ENCODE results near the gene SYNGR3. TPM values are rescaled to one million over a fixed set of nuclear protein-coding genes. Genes with fewer than 3 reads are reported as not detected.

SYNGR3 gene
- total RNA-seq, 1 donor from 2014 or later: 2.1 TPM

DNA sequence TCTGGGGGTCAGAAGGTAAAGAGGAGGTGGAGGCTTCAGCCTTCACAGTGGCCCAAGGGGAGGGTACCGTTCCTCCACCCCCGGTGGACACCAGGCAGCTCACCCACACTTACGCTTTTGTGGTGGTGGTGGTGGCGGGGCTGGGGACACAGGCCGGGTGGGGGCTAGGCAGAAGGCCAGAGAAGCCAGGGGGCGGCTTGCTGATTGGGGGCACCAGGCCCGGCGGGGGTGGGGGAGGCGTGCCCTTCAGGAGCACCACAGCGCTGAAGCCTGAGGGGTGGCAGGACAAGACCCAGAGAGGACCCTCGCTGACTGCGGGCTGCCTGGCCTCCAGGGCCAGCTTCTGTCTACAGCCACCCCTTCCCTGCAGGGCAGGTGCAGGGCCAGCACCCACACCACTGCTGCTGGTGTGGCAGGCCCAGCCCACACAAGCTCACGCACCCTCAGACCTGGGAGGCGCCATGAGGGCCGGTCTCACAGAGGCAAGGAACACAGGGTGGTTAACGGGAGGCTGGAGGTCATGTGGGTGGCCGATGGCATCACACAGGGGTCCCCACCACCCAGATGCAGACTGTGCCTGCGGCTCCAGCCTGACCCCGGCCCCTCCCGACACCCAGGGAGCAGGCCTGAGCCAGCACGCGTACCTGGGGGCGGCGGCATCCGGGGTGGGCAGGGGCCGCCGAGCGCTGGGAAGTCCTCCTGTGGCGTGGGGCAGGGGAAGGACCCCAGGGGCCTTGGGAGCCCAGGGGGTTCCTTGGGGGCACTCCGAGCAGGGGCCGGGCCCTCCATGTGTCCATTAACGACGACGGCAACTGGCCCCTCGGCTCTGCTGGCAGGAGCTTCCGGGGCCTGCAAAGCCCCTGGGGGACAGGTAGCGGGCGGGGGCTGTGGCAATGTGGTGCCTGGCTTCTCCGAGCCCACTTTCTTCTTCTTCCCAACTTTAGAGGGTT is 9.4 kb downstream of the SYNGR3 start:
- H3K36me3 Mint-ChIP-seq (ENCODE audit: low read depth): peaks cover 7% of the 10 kb centered on the region
- no peak overlapping the region for H3K27ac Mint-ChIP-seq (ENCODE audit: unreplicated experiment)
- TF ChIP-seq, protein P1, sequence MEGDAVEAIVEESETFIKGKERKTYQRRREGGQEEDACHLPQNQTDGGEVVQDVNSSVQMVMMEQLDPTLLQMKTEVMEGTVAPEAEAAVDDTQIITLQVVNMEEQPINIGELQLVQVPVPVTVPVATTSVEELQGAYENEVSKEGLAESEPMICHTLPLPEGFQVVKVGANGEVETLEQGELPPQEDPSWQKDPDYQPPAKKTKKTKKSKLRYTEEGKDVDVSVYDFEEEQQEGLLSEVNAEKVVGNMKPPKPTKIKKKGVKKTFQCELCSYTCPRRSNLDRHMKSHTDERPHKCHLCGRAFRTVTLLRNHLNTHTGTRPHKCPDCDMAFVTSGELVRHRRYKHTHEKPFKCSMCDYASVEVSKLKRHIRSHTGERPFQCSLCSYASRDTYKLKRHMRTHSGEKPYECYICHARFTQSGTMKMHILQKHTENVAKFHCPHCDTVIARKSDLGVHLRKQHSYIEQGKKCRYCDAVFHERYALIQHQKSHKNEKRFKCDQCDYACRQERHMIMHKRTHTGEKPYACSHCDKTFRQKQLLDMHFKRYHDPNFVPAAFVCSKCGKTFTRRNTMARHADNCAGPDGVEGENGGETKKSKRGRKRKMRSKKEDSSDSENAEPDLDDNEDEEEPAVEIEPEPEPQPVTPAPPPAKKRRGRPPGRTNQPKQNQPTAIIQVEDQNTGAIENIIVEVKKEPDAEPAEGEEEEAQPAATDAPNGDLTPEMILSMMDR (conservative IDR thresholded peaks at IDR 0.05): no peak
- peaks cover 10% of the 10 kb centered on the region for H3K27me3 Mint-ChIP-seq (ENCODE audit: low read depth)
- no peaks in the 10 kb centered on the region for H3K4me1 Mint-ChIP-seq
- no peak overlapping the region for H3K4me3 Mint-ChIP-seq
- no peaks in the 10 kb centered on the region for H3K9me3 Mint-ChIP-seq
- DNase-seq (ENCODE audit: low read depth, low spot score): no peak

DNA sequence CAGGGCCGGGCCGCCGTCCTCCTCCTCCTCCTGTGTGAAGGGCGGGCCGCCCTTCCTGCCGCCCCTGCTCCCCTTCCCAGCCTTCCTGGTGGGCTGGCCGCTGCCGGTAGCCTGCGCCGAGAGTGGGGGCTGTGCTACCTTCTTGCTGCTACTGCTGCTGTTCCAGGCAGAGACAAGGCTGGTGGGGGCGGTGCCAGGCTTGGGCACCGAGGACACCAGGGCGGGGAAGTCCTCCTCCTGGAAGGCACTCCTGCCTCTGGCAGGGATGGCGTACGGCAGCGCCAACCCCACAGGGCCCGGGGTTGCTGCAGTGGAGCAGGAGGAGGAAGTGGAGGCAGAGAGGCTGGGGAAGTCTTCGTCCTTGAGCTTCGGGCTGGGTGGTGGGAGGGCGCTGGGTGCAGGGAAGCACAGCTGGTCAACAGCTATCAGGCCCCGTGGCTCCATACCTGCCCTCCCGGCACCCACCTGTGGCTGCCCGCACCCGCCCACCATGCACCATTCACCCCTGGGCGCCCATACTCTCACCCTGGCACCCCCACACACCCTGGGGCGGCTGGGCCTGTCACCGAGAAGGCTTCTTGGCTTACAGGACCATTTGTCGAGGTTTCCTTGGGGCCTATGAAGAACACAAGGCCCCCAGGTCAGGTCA is 10.2 kb downstream of the SYNGR3 start:
- peaks cover 7% of the 10 kb centered on the region for H3K36me3 Mint-ChIP-seq (ENCODE audit: low read depth)

DNA sequence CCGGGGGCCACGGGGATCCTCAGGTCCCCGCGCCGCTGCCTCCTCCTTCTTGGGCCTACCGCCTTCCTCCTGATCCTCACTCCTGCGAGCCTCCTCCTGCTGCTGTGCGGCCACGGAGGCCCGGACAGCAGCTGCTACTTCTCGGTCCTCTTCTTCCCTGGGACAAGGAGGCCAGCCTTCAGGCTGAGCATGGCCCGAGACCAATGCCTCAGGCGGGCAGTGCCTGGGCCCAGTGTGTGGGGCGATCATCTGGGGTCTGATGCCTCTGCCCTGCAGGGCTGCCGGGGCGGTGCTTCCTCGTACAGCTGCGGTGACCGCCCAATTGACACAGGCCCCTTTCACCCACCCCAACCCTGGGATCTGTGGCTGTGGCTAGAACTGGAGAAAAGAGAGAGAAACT is 11.3 kb downstream of the SYNGR3 start:
- TF ChIP-seq, protein P1 (conservative IDR thresholded peaks at IDR 0.05): no peak
- Mint-ChIP-seq H3K4me1 (peaks cover 2% of the 10 kb centered on the region), H3K27ac (ENCODE audit: unreplicated experiment) (no peak overlapping the region), H3K4me3 (no peak overlapping the region), H3K36me3 (ENCODE audit: low read depth) (peaks cover 2% of the 10 kb centered on the region), H3K27me3 (ENCODE audit: low read depth) (peaks cover 2% of the 10 kb centered on the region), H3K9me3 (no peaks in the 10 kb centered on the region)
- DNase-seq (ENCODE audit: low read depth, low spot score): no peak

More for the DNA sequence above, 10.2 kb downstream of the SYNGR3 start:
- no peak for DNase-seq (ENCODE audit: low read depth, low spot score)
- no peak overlapping the region for H3K4me3 Mint-ChIP-seq
- H3K27me3 Mint-ChIP-seq (ENCODE audit: low read depth): peaks cover 9% of the 10 kb centered on the region
- TF ChIP-seq, protein P1 (conservative IDR thresholded peaks at IDR 0.05): no peak
- no peaks in the 10 kb centered on the region for H3K4me1 Mint-ChIP-seq
- H3K9me3 Mint-ChIP-seq: no peaks in the 10 kb centered on the region
- no peak overlapping the region for H3K27ac Mint-ChIP-seq (ENCODE audit: unreplicated experiment)

DNA sequence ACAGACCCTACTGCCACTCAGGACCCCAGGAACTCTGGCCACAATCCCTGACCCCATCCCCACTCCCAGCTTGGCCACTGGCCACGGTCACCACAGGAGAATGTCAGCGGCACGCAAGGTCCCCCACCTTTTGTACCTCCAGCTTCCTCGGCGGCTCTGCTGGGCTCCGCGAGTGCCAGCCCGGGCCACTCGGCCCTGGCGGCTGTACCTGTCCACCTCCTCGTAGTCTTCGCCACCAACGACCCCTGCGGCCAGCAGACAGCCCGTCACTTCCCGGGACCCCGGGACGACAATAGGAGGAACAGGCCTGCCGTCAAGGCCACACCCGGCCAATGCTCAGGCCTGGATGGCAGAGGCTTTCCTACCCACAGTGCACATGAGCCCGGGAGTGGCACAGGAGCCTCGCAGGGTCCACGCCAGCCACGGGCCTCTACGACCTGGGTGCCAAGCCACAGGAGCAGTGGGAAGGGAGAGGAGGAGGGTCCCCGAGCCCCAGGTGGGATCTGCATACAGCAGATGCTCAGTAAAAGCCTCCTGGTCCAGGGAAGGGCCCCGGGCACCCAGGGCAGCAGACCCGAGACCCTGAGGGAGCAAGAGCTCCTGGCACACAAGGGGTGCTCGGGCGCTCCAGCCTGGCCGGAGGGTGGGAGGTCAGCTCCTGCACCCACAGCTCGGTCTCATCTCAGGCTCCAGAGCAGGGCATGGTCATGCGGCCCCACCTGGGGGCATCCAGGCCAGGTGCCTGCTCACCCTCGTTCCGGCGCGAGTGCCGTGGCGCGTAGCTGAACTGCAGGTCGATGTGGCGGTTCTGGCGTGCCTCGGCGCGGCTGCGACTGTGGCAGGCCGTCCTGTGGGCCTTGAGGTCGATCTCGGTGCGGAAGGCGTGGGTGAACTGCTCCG is 11.9 kb downstream of the SYNGR3 start:
- DNase-seq (ENCODE audit: low read depth, low spot score): no peak
- Mint-ChIP-seq H3K4me1 (peaks cover 4% of the 10 kb centered on the region), H3K36me3 (ENCODE audit: low read depth) (peaks cover 2% of the 10 kb centered on the region), H3K9me3 (no peaks in the 10 kb centered on the region), H3K4me3 (no peak overlapping the region), H3K27me3 (ENCODE audit: low read depth) (no peaks in the 10 kb centered on the region), H3K27ac (ENCODE audit: unreplicated experiment) (no peak overlapping the region)
- TF ChIP-seq, protein P1 (conservative IDR thresholded peaks at IDR 0.05): no peak

Measured in neural crest cell (in vitro differentiated cells).